Common myeloid progenitor, CD34-positive (primary cell): Measurements from ENCODE around the gene CAPRIN1.
"Not testable (repeated sequence)": the region's sequence is repeated elsewhere in the genome, so short reads cannot be mapped to it uniquely, and the experiment has no call there.

Experiments
- CTCF ChIA-PET: fragments of 350-600 bp; sonication (Branson Sonifier 250); formaldehyde crosslinking; loops from one replicate; lab custom pipeline; 2021; ENCODE audit warnings: antibody characterized with exemption; lab: Charles Lee
- POLR2A ChIA-PET: fragments of 350-600 bp; sonication (Branson Sonifier 250); formaldehyde crosslinking; loops from one replicate; lab custom pipeline; 2021; ENCODE audit warnings: antibody characterized with exemption; lab: Charles Lee
- DNase-seq, 3 donors: peaks; one replicate each; pipeline versions ENCODE4 v3.0.0 to v3.0.0-alpha.2; 2013
- H3K27ac ChIP-seq, 2 experiments: 1 replicate in 1 of 2; 2 replicates in 1 of 2; pipeline ENCODE4 v1.7.0; 2013; ENCODE audit warnings: inconsistent platforms in 2 of 2, low read length in 2 of 2, mild to moderate bottlenecking in 2 of 2, low read depth in 1 of 2, moderate library complexity in 1 of 2; ENCODE audit not compliant: severe bottlenecking in 2 of 2, insufficient read depth in 1 of 2, poor library complexity in 1 of 2
- H3K27me3 ChIP-seq, 5 experiments: replicated peaks in 2 of 5; 1 replicate in 3 of 5; 2 replicates in 2 of 5; pipeline versions ENCODE4 v1.6.1 to v1.7.0; 2013; ENCODE audit warnings: low read length in 4 of 5, mild to moderate bottlenecking in 2 of 5, moderate library complexity in 2 of 5, inconsistent platforms in 1 of 5; ENCODE audit not compliant: insufficient read depth in 5 of 5, control insufficient read depth in 4 of 5
- H3K36me3 ChIP-seq, 4 experiments: 1 replicate in 2 of 4; 2 replicates in 2 of 4; pipeline versions ENCODE4 v1.6.1 to v1.7.0; 2013; ENCODE audit warnings: low read length in 3 of 4, control low read depth in 1 of 4, mild to moderate bottlenecking in 1 of 4; ENCODE audit not compliant: control insufficient read depth in 4 of 4, insufficient read depth in 4 of 4
- H3K4me1 ChIP-seq, 4 experiments: 1 replicate in 3 of 4; 2 replicates in 1 of 4; pipeline versions ENCODE4 v1.6.1 to v1.7.1; 2013; ENCODE audit warnings: low read length in 3 of 4, mild to moderate bottlenecking in 3 of 4, control low read depth in 1 of 4, inconsistent platforms in 1 of 4, moderate library complexity in 1 of 4; ENCODE audit not compliant: control insufficient read depth in 4 of 4, insufficient read depth in 4 of 4; ENCODE audit errors: control extremely low read depth in 1 of 4
- H3K4me3 ChIP-seq, 7 experiments: 1 replicate in 4 of 7; 2 replicates in 3 of 7; pipeline versions ENCODE4 v1.5.1 to v1.7.0; 2013; ENCODE audit warnings: mild to moderate bottlenecking in 7 of 7, low read length in 6 of 7, moderate library complexity in 6 of 7, inconsistent platforms in 2 of 7, low read depth in 2 of 7, control low read depth in 1 of 7; ENCODE audit not compliant: insufficient read depth in 4 of 7, control insufficient read depth in 1 of 7; ENCODE audit errors: extremely low read depth in 1 of 7
- H3K9me3 ChIP-seq, 5 experiments: 1 replicate in 4 of 5; 2 replicates in 1 of 5; pipeline versions ENCODE4 v1.6.1 to v1.7.1; 2013; ENCODE audit warnings: low read length in 4 of 5, mild to moderate bottlenecking in 2 of 5, inconsistent platforms in 1 of 5, low read depth in 1 of 5, moderate library complexity in 1 of 5; ENCODE audit not compliant: control insufficient read depth in 4 of 5, insufficient read depth in 2 of 5; ENCODE audit errors: control extremely low read depth in 1 of 5
- WGBS: methylation state at CpG from one replicate; pipeline ENCODE4 v1.1.5; 2013; ENCODE audit not compliant: insufficient coverage; 5-methylcytosine and 5-hydroxymethylcytosine counted together

Gene CAPRIN1

DNA sequence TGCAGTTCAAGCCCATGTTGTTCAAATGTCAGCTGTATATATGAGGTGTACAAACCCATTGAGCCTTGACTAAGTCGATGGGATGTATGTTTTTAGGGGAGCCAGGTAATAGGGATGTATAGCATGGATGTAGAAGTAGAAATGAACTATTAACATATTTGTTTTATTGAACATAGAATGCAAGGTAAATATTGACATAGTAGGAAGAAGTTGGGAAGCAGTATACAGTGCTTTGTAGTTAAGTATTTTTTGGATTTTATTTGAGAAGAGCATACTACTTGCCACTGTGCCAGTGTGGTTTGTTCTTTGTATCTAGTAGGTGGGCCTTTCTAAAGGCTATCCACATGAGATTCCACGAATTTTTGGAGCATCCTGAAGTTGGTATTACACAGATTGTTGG lies 33.1 kb downstream of the CAPRIN1 start:
- CTCF ChIA-PET: interaction anchor here (0.8 to 2.4 kb wide), 2 partner anchors 17 kb away, joined by 3 to 6 read pairs; no protein-coding TSS in a partner anchor
- POLR2A ChIA-PET: no interaction called here

DNA sequence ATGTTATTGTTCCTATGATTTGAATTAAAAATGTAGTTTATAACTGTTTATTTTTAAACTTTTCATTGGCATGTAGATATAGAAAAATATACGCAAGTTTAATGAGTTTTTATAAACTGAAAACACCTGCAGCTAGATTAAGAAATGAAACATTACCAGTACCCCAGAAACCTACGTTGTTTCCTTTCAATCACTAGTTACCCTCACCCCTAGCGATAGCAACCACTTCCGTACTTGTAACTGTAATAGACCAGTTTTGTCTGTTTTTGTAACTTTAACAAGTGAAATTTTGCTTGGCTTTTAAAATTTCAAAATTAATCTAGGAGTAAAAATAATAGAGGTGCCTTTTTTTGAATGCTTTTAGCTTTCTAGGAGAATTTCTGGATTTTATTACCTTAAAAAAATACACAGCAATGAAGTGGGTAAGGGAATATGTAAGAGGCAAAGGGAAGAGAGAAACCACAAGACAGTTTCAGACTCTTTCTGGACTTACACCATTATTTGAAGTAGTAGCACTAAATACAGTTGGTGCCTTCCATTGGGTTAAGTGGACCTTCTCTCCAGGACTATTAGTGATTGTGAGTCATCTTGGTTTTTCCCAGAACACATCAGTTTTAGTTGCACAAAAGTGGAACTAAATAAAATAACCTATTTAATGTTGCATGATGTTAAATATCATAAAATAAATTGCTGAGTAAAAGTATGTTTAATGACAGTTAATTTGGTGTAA lies 35.2 kb downstream of the CAPRIN1 start:
- Histone ChIP-seq H3K36me3 (peaks cover 28 to 93% (median 65%) of the 10 kb centered on the region in 4 experiments), H3K9me3 (no peaks in the 10 kb centered on the region), H3K27me3 (no peaks in the 10 kb centered on the region), H3K27ac (peak overlapping the region in 1 of 2 experiments; percentile 43), H3K4me1 (peaks cover 0 to 4% (median 0%) of the 10 kb centered on the region in 4 experiments), H3K4me3 (no peak overlapping the region)
- no CpG with 5 or more reads among the region's 4 CpGs for WGBS
- ChIA-PET POLR2A (no interaction called here), CTCF (interaction anchor here (1.8 kb wide), 1 partner anchor 12 kb away, joined by 10 read pairs; no protein-coding TSS in a partner anchor)
- peak in 1 of 3 donors; percentile 31 for DNase-seq

More for the DNA sequence above, 33.1 kb downstream of the CAPRIN1 start:
- Histone ChIP-seq H3K9me3 (no peaks in the 10 kb centered on the region), H3K27ac (no peak overlapping the region), H3K4me1 (peaks cover 0 to 4% (median 0%) of the 10 kb centered on the region in 4 experiments), H3K36me3 (peaks cover 18 to 91% (median 64%) of the 10 kb centered on the region in 4 experiments), H3K27me3 (no peaks in the 10 kb centered on the region), H3K4me3 (no peak overlapping the region)
- no peak for DNase-seq
- no CpG with 5 or more reads among the region's 2 CpGs for WGBS

DNA sequence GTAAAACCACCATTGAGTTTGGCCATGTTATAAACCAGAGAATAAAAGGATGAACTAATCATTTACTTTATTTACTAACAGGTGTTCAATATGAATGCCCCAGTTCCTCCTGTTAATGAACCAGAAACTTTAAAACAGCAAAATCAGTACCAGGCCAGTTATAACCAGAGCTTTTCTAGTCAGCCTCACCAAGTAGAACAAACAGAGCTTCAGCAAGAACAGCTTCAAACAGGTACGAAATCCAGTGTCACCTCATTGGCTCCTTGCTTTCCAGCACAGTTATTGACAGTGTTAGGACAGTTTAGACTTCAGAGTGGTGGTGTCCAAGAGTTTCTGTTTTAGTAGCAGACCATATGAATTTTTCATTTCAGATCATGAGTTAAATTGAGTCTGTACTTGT lies 40.3 kb downstream of the CAPRIN1 start:
- CTCF ChIA-PET: interaction anchor here (1.3 to 1.6 kb wide), 3 partner anchors 16 to 235 kb away, joined by 3 to 6 read pairs (median 3); no protein-coding TSS in a partner anchor
- peaks cover 39 to 95% (median 72%) of the 10 kb centered on the region in 4 experiments for H3K36me3 ChIP-seq
- no peaks in the 10 kb centered on the region for H3K27me3 ChIP-seq
- POLR2A ChIA-PET: no interaction called here
- H3K9me3 ChIP-seq: no peaks in the 10 kb centered on the region
- no peaks in the 10 kb centered on the region for H3K4me1 ChIP-seq
- WGBS: 100% methylated on average over 1 of the region's 1 CpG
- no peak overlapping the region for H3K4me3 ChIP-seq
- no peak for DNase-seq
- no peak overlapping the region for H3K27ac ChIP-seq

DNA sequence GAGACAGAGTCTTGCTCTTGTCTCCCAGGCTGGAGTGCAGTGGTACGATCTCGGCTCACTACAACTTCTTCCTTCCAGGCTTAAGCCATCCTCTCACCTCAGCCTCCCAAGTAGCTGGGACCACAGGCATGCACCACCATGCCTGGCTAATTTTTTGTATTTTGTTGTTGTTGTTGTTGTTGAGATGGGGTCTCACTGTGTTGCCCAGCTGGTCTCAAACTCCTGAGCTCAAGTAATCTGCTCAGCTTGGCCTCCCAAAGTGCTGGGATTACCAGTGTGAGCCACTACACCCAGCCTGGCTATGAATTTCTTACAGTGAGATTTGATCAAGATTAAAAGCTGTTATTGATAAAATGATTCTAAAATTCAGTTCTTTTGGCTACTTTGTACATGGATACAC lies 43.4 kb downstream of the CAPRIN1 start:
- ChIA-PET POLR2A (interaction anchor here (0.9 kb wide), 1 partner anchor 11 kb away, joined by 3 read pairs; the partner anchor contains the start of gene NAT10), CTCF (interaction anchor here (0.7 to 2.2 kb wide), 6 partner anchors 10 to 233 kb away, joined by 3 to 9 read pairs (median 4); partner anchors contain the start of gene NAT10)
- H3K4me1 ChIP-seq, H3K4me3 ChIP-seq, H3K9me3 ChIP-seq, H3K27ac ChIP-seq, H3K27me3 ChIP-seq, DNase-seq: not testable (repeated sequence)
- H3K36me3 ChIP-seq: peaks cover 49 to 97% (median 77%) of the 10 kb centered on the region in 4 experiments
- WGBS: no CpG with 5 or more reads among the region's 2 CpGs

DNA sequence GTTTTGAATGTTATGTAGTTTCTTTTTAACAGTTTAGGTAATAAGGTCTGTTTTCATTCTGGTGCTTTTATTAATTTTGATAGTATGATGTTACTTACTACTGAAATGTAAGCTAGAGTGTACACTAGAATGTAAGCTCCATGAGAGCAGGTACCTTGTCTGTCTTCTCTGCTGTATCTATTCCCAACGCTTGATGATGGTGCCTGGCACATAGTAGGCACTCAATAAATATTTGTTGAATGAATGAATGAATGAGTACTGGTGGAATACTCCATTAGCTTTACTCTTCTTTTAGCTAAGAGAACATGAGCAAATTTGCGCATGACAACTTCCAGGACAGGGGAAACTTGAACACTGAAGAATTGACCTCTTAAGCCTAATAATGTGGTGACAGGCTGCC lies 47.3 kb downstream of the CAPRIN1 start:
- WGBS: 100% methylated on average over 1 of the region's 2 CpGs
- Histone ChIP-seq H3K27ac (no peak overlapping the region), H3K9me3 (no peaks in the 10 kb centered on the region), H3K27me3 (no peaks in the 10 kb centered on the region), H3K4me3 (no peak overlapping the region), H3K4me1 (no peaks in the 10 kb centered on the region), H3K36me3 (peaks cover 47 to 84% (median 59%) of the 10 kb centered on the region in 4 experiments)
- no peak for DNase-seq
- CTCF ChIA-PET: interaction anchor here (0.7 to 2.7 kb wide), 5 partner anchors 9 to 31 kb away, joined by 3 to 10 read pairs (median 3); no protein-coding TSS in a partner anchor
- POLR2A ChIA-PET: interaction anchor here (0.8 kb wide), 1 partner anchor 55 kb away, joined by 3 read pairs; no protein-coding TSS in a partner anchor

DNA sequence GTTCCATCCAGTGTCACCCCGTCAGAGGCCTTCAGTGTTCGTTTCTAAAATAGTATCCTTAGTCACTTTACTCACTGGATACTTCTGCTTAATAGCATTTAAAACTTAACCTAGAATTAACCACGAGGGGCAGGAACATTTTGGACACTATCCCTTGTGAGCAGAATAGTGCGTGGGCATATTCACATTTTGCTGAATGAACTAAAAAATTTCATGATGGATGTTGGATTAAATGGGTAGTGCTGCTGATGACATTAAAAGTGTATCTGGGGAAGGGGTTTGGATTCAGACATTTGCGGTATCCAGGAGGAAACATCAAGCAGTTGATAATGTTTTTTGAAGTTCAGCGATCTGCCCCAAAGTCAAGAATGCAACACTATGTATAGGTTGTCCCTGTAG lies 53.1 kb downstream of the CAPRIN1 start:
- WGBS: 31% methylated on average over 6 of the region's 6 CpGs

More for the DNA sequence above, 53.1 kb downstream of the CAPRIN1 start:
- H3K36me3 ChIP-seq: peaks cover 17 to 46% (median 29%) of the 10 kb centered on the region in 4 experiments
- peak overlapping the region; percentile 89 to 97 for H3K27ac ChIP-seq
- peak in 1 of 3 donors; percentile 20 for DNase-seq
- CTCF ChIA-PET: interaction anchor here (0.9 to 2.0 kb wide), 4 partner anchors 9 to 299 kb away, joined by 3 to 8 read pairs (median 4); no protein-coding TSS in a partner anchor
- H3K27me3 ChIP-seq: no peaks in the 10 kb centered on the region
- no peaks in the 10 kb centered on the region for H3K9me3 ChIP-seq
- H3K4me1 ChIP-seq: peaks cover 13 to 24% (median 20%) of the 10 kb centered on the region in 4 experiments
- peak overlapping the region in 6 of 7 experiments; percentile 87 to 96 (median 92) for H3K4me3 ChIP-seq
- POLR2A ChIA-PET: interaction anchor here (1.0 to 1.2 kb wide), 2 partner anchors 10 to 53 kb away, joined by 3 to 4 read pairs; partner anchors contain the start of gene CAPRIN1
